ENCODE data around the gene RINL. TPM values are rescaled to one million over a fixed set of nuclear protein-coding genes. Genes with fewer than 3 reads are reported as not detected.
A peak's percentile ranks its signal among the peaks of the same experiment; 100 is the strongest.

Gene RINL
- total RNA-seq, 1 donor from 2014 or later: 65.0 TPM

DNA sequence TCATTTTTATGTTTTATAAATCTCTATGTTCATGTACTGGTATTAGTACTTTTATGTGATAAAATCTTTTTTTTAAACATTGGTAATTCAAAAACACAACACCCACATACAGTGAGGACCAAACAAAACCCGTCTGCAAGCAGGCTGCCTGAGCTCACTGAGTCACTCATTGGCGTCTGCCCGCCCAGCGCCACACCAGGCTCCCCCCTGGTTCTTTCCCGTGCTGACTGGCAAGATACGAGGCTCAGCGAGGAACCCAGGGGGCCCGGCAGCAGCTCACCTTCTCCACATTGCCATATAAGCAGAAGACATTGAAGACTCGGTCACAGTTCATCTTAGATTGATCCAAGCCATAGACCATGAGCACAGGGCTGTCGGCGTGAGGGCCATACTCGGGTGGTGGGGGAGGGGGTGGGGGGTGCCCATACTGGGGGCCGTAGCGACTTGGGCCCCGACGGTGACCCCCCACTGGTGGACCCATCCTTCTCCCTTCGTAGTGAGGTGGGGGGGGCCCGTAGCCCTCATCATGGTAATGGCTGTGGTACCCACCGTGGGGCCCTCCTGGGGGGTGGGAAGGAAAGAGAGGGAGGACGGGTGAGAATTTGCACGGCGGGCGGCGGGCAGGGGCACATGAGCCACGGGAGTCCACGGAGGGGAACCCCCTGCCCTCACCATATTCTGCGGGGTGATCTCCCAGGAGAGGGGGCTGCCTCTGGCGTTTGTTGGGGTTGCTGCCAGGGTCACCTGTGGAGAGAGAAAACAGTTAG, 38.1 kb downstream of the RINL start:
- TF ChIP-seq, protein P1, sequence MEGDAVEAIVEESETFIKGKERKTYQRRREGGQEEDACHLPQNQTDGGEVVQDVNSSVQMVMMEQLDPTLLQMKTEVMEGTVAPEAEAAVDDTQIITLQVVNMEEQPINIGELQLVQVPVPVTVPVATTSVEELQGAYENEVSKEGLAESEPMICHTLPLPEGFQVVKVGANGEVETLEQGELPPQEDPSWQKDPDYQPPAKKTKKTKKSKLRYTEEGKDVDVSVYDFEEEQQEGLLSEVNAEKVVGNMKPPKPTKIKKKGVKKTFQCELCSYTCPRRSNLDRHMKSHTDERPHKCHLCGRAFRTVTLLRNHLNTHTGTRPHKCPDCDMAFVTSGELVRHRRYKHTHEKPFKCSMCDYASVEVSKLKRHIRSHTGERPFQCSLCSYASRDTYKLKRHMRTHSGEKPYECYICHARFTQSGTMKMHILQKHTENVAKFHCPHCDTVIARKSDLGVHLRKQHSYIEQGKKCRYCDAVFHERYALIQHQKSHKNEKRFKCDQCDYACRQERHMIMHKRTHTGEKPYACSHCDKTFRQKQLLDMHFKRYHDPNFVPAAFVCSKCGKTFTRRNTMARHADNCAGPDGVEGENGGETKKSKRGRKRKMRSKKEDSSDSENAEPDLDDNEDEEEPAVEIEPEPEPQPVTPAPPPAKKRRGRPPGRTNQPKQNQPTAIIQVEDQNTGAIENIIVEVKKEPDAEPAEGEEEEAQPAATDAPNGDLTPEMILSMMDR (IDR thresholded peaks at IDR 0.05): no peak
- ChIA-PET POLR2A (interaction anchor here (0.9 to 3.7 kb wide), 7 partner anchors 8 to 39 kb away, joined by 3 to 31 read pairs (median 4); partner anchors contain the start of genes ECH1 and RINL), CTCF (no interaction called here)
- DNase-seq (no peak), ATAC-seq (ENCODE audit: low read depth) (no peak)
- H3K27ac Mint-ChIP-seq: no peak overlapping the region
- H3K4me3 Mint-ChIP-seq: no peak overlapping the region
- H3K36me3 Mint-ChIP-seq (ENCODE audit: low read depth): peaks cover 97% of the 10 kb centered on the region
- H3K9me3 Mint-ChIP-seq: no peaks in the 10 kb centered on the region
- H3K4me1 Mint-ChIP-seq: peaks cover 34% of the 10 kb centered on the region
- no peaks in the 10 kb centered on the region for H3K27me3 Mint-ChIP-seq
- intact Hi-C loops (cut with micrococcal nuclease): no loop called here

GRCh38 chr19:38838986-38839761, 38.9 kb downstream of the RINL start:
- Mint-ChIP-seq H3K27ac (no peak overlapping the region), H3K4me3 (no peak overlapping the region), H3K9me3 (no peaks in the 10 kb centered on the region), H3K4me1 (peaks cover 31% of the 10 kb centered on the region), H3K27me3 (no peaks in the 10 kb centered on the region), H3K36me3 (ENCODE audit: low read depth) (peaks cover 88% of the 10 kb centered on the region)
- TF ChIP-seq, protein P1 (IDR thresholded peaks at IDR 0.05): no peak
- ChIA-PET POLR2A (interaction anchor here (1.1 to 3.7 kb wide), 5 partner anchors 7 to 40 kb away, joined by 4 to 31 read pairs (median 6); partner anchors contain the start of genes ECH1 and RINL), CTCF (no interaction called here)
- intact Hi-C loops (cut with micrococcal nuclease): no loop called here
- ATAC-seq (ENCODE audit: low read depth): no peak
- no peak for DNase-seq

DNA sequence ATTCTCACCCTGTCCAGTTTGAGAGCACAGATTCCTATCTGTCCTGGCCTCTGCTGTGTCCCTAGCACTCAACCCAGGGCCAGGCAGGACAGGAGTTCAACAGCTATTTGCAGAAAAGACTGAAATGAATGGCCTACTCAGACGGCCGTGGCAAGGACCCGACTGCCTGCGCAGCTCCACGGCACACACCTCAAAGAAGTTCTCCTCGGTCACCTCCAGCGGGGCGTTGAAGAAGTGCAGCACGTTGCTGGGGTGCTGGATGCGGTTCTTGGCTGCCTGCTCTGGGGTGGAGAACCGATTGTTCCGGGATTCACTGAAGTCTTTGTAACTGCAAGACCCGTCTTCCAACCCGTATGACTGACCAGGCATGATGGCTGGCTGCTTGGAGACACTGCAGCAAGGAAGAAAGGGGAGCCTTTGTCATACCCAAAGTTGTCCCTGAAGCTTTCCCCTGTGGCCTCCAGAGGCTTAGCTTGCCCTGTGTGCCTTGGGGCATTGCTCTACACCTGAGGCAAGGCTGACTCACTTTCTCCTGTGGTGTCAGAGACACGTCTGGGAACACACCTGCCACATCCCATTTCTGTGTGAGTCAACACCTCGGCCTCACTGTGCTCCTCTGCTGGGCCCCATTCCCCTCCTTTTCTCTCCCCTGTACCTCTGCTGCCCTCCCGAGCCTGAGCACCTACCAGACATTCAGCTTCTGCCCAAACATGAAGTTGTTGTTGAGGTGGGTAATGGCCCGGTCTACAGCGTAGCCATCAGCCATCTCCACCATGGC, 39.7 kb downstream of the RINL start:
- TF ChIP-seq, protein P1 (IDR thresholded peaks at IDR 0.05): no peak
- Mint-ChIP-seq H3K9me3 (no peaks in the 10 kb centered on the region), H3K27me3 (no peaks in the 10 kb centered on the region), H3K4me1 (peaks cover 23% of the 10 kb centered on the region), H3K27ac (peak overlapping the region; percentile 50), H3K4me3 (no peak overlapping the region), H3K36me3 (ENCODE audit: low read depth) (peaks cover 83% of the 10 kb centered on the region)
- no peak for DNase-seq
- ChIA-PET POLR2A (interaction anchor here (2.0 to 2.7 kb wide), 2 partner anchors 11 to 31 kb away, joined by 6 to 13 read pairs; no protein-coding TSS in a partner anchor), CTCF (no interaction called here)
- ATAC-seq (ENCODE audit: low read depth): no peak
- intact Hi-C loops (cut with micrococcal nuclease): no loop called here

GRCh38 chr19:38837656-38838121, 40.4 kb downstream of the RINL start:
- ChIA-PET CTCF (no interaction called here), POLR2A (interaction anchor here (2.0 to 2.7 kb wide), 2 partner anchors 11 to 31 kb away, joined by 6 to 13 read pairs; no protein-coding TSS in a partner anchor)
- DNase-seq (no peak), ATAC-seq (ENCODE audit: low read depth) (no peak)
- H3K27ac Mint-ChIP-seq: no peak overlapping the region
- no peak overlapping the region for H3K4me3 Mint-ChIP-seq
- intact Hi-C loops (cut with micrococcal nuclease): no loop called here
- TF ChIP-seq, protein P1 (IDR thresholded peaks at IDR 0.05): no peak
- H3K36me3 Mint-ChIP-seq (ENCODE audit: low read depth): peaks cover 76% of the 10 kb centered on the region
- H3K4me1 Mint-ChIP-seq: peaks cover 16% of the 10 kb centered on the region
- no peaks in the 10 kb centered on the region for H3K9me3 Mint-ChIP-seq
- H3K27me3 Mint-ChIP-seq: no peaks in the 10 kb centered on the region

All from activated B cell treated with CpG ODN at 0.5 μM for 24 hours (primary cell).